Esophagus muscularis mucosa (tissue), 3 donors: ENCODE results near the gene KRTAP10-10.

Experiments used
- POLR2A ChIP-seq: fragments of 450-650 bp; IDR thresholded peaks from one replicate; pipeline ENCODE4 v1.6.1; 2017; ENCODE audit warnings: antibody characterized with exemption, moderate library complexity, mild to moderate bottlenecking, low read depth
- POLR2AphosphoS5 ChIP-seq, 2 donors: sonication (generic); formaldehyde crosslinking; IDR thresholded peaks; one replicate each; pipeline ENCODE4 v1.6.1; 2017; ENCODE audit warnings: antibody characterized with exemption in 2 of 2
- TF ChIP-seq, protein P1 (sequence below), 3 experiments: fragments of 200-600 bp in 2 of 3; fragments of 450-650 bp in 1 of 3; sonication (generic) in 2 of 3; IDR thresholded peaks; one replicate each; pipeline ENCODE4 v1.5.1; 2017 to 2019; ENCODE audit warnings: antibody characterized with exemption in 3 of 3, mild to moderate bottlenecking in 2 of 3, moderate library complexity in 1 of 3

DNA sequence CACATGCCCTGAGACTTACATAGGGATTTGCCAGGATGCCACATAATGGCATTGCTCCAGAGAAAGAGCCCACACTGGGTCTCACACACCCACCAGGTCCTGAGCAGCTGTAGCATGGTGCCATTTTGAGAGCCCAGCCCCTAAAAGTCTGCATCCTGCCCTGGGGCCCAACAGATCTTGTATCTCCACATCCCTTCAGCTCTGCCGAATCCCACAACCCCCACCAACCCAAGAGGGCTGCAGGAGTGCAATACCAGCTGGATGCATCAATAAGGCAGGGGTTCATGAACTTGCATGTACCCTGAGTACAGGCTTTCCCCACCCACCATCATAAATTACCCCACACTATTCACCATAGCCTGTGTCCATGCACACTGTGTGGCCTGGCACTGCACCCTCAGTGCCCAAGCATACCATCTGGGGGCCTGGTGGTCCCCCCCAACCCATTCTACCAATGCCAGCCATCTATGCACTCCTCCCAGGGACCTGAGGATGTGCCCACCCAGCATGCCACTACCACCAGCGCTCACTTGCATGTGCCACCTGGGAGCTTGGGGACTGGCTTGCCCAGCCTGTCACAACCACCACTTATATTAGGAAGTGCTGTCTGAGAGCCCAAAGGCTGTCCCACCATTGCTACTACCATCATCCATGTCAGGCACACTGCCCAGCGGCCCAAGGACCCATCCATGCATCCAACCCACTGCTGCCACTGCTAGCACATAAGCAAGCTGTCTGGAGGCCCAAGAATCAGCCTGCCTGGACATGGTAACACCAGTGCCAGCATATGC lies 33.7 kb downstream of the KRTAP10-10 start:
- TF ChIP-seq POLR2A (no peak), POLR2AphosphoS5 (IDR thresholded peaks at IDR 0.05) (no peak)
- TF ChIP-seq, protein P1, sequence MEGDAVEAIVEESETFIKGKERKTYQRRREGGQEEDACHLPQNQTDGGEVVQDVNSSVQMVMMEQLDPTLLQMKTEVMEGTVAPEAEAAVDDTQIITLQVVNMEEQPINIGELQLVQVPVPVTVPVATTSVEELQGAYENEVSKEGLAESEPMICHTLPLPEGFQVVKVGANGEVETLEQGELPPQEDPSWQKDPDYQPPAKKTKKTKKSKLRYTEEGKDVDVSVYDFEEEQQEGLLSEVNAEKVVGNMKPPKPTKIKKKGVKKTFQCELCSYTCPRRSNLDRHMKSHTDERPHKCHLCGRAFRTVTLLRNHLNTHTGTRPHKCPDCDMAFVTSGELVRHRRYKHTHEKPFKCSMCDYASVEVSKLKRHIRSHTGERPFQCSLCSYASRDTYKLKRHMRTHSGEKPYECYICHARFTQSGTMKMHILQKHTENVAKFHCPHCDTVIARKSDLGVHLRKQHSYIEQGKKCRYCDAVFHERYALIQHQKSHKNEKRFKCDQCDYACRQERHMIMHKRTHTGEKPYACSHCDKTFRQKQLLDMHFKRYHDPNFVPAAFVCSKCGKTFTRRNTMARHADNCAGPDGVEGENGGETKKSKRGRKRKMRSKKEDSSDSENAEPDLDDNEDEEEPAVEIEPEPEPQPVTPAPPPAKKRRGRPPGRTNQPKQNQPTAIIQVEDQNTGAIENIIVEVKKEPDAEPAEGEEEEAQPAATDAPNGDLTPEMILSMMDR (IDR thresholded peaks at IDR 0.05), result no peak
